HepG2 (cell line): ENCODE results near the gene TM4SF5. TPM values are rescaled to one million over a fixed set of nuclear protein-coding genes. Genes with fewer than 3 reads are reported as not detected.

Experiments used
- BCLAF1 ChIP-seq: fragments of 450-650 bp; IDR thresholded peaks from 2 replicates; pipeline ENCODE4 v1.6.1; 2017; ENCODE audit warnings: mild to moderate bottlenecking
- POLR2G ChIP-seq: fragments of 200-400 bp; formaldehyde crosslinking; IDR thresholded peaks from 2 replicates; pipeline ENCODE4 v1.6.1; 2018; ENCODE audit warnings: mild to moderate bottlenecking, low read depth, low read length, moderate library complexity
- RFX5 ChIP-seq: IDR thresholded peaks from 2 replicates; pipeline ENCODE4 v1.6.1; 2011; ENCODE audit warnings: low read depth, low read length, improper control_type of control experiment
- SNAPC2 ChIP-seq: sonication (generic); formaldehyde crosslinking; IDR thresholded peaks from 2 replicates; pipeline ENCODE4 v1.8.1; 2022; ENCODE audit warnings: mild to moderate bottlenecking, missing genetic modification reagents
- SPEN ChIP-seq: sonication (generic); formaldehyde crosslinking; IDR thresholded peaks from 2 replicates; pipeline ENCODE4 v1.5.1; 2020; ENCODE audit warnings: low read depth, mild to moderate bottlenecking, missing genetic modification reagents
- ZFX ChIP-seq: sonication (generic); formaldehyde crosslinking; IDR thresholded peaks from 2 replicates; pipeline ENCODE4 v1.4.0; 2020; ENCODE audit warnings: mild to moderate bottlenecking, low read depth, missing genetic modification reagents, moderate library complexity
- ZIK1 ChIP-seq: sonication (generic); formaldehyde crosslinking; IDR thresholded peaks from 2 replicates; pipeline ENCODE4 v1.5.0; 2020; ENCODE audit warnings: mild to moderate bottlenecking, low read depth, missing genetic modification reagents, borderline replicate concordance
- ZNF33A ChIP-seq: sonication (generic); formaldehyde crosslinking; IDR thresholded peaks from 2 replicates; pipeline ENCODE4 v1.5.1; 2020; ENCODE audit warnings: missing genetic modification reagents, mild to moderate bottlenecking, moderate library complexity, borderline replicate concordance
- ZNF766 ChIP-seq: sonication (generic); formaldehyde crosslinking; IDR thresholded peaks from 2 replicates; pipeline ENCODE4 v1.5.0; 2020; ENCODE audit warnings: missing genetic modification reagents, borderline replicate concordance
- polyA plus RNA-seq, 8 experiments: library from polyadenylated mRNA; depleted of rRNA in 3 of 8; stranded (reverse) in 7 of 8; unstranded in 1 of 8; fragments of >200 nt; fragmentation: Illumina TruSeq in 4 of 8; extraction: Trizol in 4 of 8; gene quantifications; 2 replicates each; pipeline versions ENCODE4 v1.2.1 to v1.2.3, GENCODE V29; 2011 to 2016; ENCODE audit warnings: low read depth in 4 of 8, missing spikeins in 1 of 8, mixed read lengths in 1 of 8; ENCODE audit not compliant: insufficient read depth in 1 of 8
- total RNA-seq, 5 experiments: library from RNA; depleted of rRNA; stranded (reverse); fragments of >200 nt; fragmentation: Illumina TruSeq; extraction: Trizol; gene quantifications; 2 replicates each; pipeline ENCODE4 v1.2.3, GENCODE V29; 2016; ENCODE audit warnings: low read depth in 1 of 5
- TF ChIP-seq, protein P1 (sequence below), 2 experiments: fragments of 450-650 bp in 1 of 2; sonication (generic) in 1 of 2; formaldehyde crosslinking in 1 of 2; IDR thresholded peaks; 2 replicates each; pipeline versions ENCODE4 v1.6.1 to v1.8.0; 2016 to 2022; ENCODE audit warnings: antibody characterized with exemption in 1 of 2, mild to moderate bottlenecking in 1 of 2, missing genetic modification reagents in 1 of 2
- TF ChIP-seq, protein P2 (sequence below): sonication (generic); formaldehyde crosslinking; IDR thresholded peaks from 2 replicates; pipeline ENCODE4; 2020; ENCODE audit warnings: missing genetic modification reagents, mild to moderate bottlenecking, borderline replicate concordance
- TF ChIP-seq, protein P3 (sequence below): sonication (generic); formaldehyde crosslinking; IDR thresholded peaks from 2 replicates; pipeline ENCODE4 v1.5.0; 2020; ENCODE audit warnings: missing genetic modification reagents

Gene TM4SF5
- total and polyA plus RNA-seq, 2 of the 13 experiments (the other 11 are each of a cell fraction or from before 2014, with no cell fraction given), result 30.1 to 126 TPM

GRCh38 chr17:4771519-4772234 lies at the start of gene TM4SF5 (continued):
- TF ChIP-seq, protein P1, sequence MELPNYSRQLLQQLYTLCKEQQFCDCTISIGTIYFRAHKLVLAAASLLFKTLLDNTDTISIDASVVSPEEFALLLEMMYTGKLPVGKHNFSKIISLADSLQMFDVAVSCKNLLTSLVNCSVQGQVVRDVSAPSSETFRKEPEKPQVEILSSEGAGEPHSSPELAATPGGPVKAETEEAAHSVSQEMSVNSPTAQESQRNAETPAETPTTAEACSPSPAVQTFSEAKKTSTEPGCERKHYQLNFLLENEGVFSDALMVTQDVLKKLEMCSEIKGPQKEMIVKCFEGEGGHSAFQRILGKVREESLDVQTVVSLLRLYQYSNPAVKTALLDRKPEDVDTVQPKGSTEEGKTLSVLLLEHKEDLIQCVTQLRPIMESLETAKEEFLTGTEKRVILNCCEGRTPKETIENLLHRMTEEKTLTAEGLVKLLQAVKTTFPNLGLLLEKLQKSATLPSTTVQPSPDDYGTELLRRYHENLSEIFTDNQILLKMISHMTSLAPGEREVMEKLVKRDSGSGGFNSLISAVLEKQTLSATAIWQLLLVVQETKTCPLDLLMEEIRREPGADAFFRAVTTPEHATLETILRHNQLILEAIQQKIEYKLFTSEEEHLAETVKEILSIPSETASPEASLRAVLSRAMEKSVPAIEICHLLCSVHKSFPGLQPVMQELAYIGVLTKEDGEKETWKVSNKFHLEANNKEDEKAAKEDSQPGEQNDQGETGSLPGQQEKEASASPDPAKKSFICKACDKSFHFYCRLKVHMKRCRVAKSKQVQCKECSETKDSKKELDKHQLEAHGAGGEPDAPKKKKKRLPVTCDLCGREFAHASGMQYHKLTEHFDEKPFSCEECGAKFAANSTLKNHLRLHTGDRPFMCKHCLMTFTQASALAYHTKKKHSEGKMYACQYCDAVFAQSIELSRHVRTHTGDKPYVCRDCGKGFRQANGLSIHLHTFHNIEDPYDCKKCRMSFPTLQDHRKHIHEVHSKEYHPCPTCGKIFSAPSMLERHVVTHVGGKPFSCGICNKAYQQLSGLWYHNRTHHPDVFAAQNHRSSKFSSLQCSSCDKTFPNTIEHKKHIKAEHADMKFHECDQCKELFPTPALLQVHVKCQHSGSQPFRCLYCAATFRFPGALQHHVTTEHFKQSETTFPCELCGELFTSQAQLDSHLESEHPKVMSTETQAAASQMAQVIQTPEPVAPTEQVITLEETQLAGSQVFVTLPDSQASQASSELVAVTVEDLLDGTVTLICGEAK (IDR thresholded peaks at IDR 0.05), result no peak
- TF ChIP-seq, protein P1 (CRISPR knock-in tag; IDR thresholded peaks at IDR 0.05), result peak; percentile 31; the same call in 1 of the 2 replicates
- peak; percentile 78; the same call in 1 of the 2 replicates for TF ChIP-seq SPEN
- TF ChIP-seq POLR2G, result peak; percentile 88
- TF ChIP-seq SNAPC2 (CRISPR knock-in tag), result peak; percentile 25; the same call in 1 of the 2 replicates
- TF ChIP-seq RFX5, result no peak
- TF ChIP-seq ZIK1, result peak; percentile 75; the same call in 1 of the 2 replicates
- TF ChIP-seq, protein P2, sequence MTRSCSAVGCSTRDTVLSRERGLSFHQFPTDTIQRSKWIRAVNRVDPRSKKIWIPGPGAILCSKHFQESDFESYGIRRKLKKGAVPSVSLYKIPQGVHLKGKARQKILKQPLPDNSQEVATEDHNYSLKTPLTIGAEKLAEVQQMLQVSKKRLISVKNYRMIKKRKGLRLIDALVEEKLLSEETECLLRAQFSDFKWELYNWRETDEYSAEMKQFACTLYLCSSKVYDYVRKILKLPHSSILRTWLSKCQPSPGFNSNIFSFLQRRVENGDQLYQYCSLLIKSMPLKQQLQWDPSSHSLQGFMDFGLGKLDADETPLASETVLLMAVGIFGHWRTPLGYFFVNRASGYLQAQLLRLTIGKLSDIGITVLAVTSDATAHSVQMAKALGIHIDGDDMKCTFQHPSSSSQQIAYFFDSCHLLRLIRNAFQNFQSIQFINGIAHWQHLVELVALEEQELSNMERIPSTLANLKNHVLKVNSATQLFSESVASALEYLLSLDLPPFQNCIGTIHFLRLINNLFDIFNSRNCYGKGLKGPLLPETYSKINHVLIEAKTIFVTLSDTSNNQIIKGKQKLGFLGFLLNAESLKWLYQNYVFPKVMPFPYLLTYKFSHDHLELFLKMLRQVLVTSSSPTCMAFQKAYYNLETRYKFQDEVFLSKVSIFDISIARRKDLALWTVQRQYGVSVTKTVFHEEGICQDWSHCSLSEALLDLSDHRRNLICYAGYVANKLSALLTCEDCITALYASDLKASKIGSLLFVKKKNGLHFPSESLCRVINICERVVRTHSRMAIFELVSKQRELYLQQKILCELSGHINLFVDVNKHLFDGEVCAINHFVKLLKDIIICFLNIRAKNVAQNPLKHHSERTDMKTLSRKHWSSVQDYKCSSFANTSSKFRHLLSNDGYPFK, result peak; percentile 86
- no peak for TF ChIP-seq BCLAF1
- peak; percentile 88 for TF ChIP-seq ZFX (CRISPR knock-in tag)
- no peak for TF ChIP-seq ZNF33A (CRISPR knock-in tag)
- TF ChIP-seq ZNF766, result peak; percentile 86
- TF ChIP-seq, protein P3, sequence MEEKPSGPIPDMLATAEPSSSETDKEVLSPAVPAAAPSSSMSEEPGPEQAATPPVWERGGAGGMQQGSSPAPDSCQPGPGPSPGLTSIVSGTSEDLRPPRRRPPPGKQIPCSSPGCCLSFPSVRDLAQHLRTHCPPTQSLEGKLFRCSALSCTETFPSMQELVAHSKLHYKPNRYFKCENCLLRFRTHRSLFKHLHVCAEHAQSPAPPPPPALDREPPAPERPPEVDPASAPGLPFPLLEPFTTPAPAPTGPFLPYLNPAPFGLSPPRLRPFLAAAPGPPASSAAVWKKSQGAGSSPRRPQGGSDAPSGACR (CRISPR knock-in tag), result no peak
